Activated T-helper 17 cell treated with anti-CD3 and anti-CD28 coated beads, Interleukin-2, amount 50 U/mL, for 72 hours (primary cell): Measurements from ENCODE around the gene STEEP1. TPM values are rescaled to one million over a fixed set of nuclear protein-coding genes. Genes with fewer than 3 reads are reported as not detected.

Experiments
- total RNA-seq, 2 donors: library from RNA; stranded (reverse); gene quantifications; one replicate each; pipeline ENCODE4 v1.2.3, GENCODE V29; 2022

STEEP1 gene
- total RNA-seq, 2 donors from 2014 or later = 14.8 to 21.1 TPM

Other genes with a start within 250 kb of the STEEP1 start
- gene SLC25A43, start 166.1 kb downstream of the STEEP1 start, total RNA-seq = 10 to 100 TPM in 1 of 2 donors, 1 to 10 TPM in 1; 5.1 to 12.7 TPM
- gene SLC25A5, start 97.0 kb downstream of the STEEP1 start, total RNA-seq = 100 to 1,000 TPM; 290 to 570 TPM
- 10 to 100 TPM; 42.5 to 62.6 TPM for gene UBE2A, start 9.2 kb upstream of the STEEP1 start, total RNA-seq
- gene NKRF, start 41.0 kb upstream of the STEEP1 start, total RNA-seq = 10 to 100 TPM; 15.3 to 19.8 TPM
- 100 to 1,000 TPM; 171 to 204 TPM for gene SEPTIN6, start 127.8 kb upstream of the STEEP1 start, total RNA-seq
- gene SOWAHD, start 193.2 kb upstream of the STEEP1 start, total RNA-seq = under 1 TPM in 1 of 2 donors, not detected in 1; 0.26 TPM
- gene RPL39, start 226.2 kb upstream of the STEEP1 start, total RNA-seq = 1,000 to 10,000 TPM; 2,393 to 3,257 TPM